H9 (cell line): ENCODE data around the gene MYBBP1A. TPM values are rescaled to one million over a fixed set of nuclear protein-coding genes. Genes with fewer than 3 reads are reported as not detected.

Experiments used
- DNase-seq: peaks from one replicate; pipeline ENCODE4 v3.0.0-alpha.2; 2017
- H2AFZ ChIP-seq: one replicate; pipeline ENCODE4 v1.6.1; 2013; ENCODE audit warnings: mild to moderate bottlenecking, low read length, control low read depth, moderate library complexity
- H2AK5ac ChIP-seq: 2 replicates; pipeline ENCODE4 v1.6.1; 2013; ENCODE audit warnings: low read length, control low read depth, mixed read lengths; ENCODE audit not compliant: insufficient read length
- H2BK120ac ChIP-seq: one replicate; pipeline ENCODE4 v1.6.1; 2013; ENCODE audit warnings: low read depth, mild to moderate bottlenecking, low read length, control low read depth, inconsistent platforms; ENCODE audit not compliant: poor library complexity, severe bottlenecking
- H2BK12ac ChIP-seq: 2 replicates; pipeline ENCODE4 v1.6.1; 2013; ENCODE audit warnings: low read length, control low read depth, mixed read lengths, low read depth; ENCODE audit not compliant: insufficient read length
- H2BK15ac ChIP-seq: 2 replicates; pipeline ENCODE4 v1.6.1; 2013; ENCODE audit warnings: low read depth, low read length, control low read depth
- H2BK20ac ChIP-seq: one replicate; pipeline ENCODE4 v1.6.1; 2013; ENCODE audit warnings: low read depth, mild to moderate bottlenecking, low read length, control low read depth, inconsistent platforms; ENCODE audit not compliant: poor library complexity, severe bottlenecking
- H2BK5ac ChIP-seq: 2 replicates; pipeline ENCODE4 v1.6.1; 2013; ENCODE audit warnings: low read length, control low read depth, mixed read lengths; ENCODE audit not compliant: insufficient read length
- H3K14ac ChIP-seq: 2 replicates; pipeline ENCODE4 v1.6.1; 2013; ENCODE audit warnings: low read length, control low read depth; ENCODE audit not compliant: insufficient read depth
- H3K18ac ChIP-seq: 2 replicates; pipeline ENCODE4 v1.6.1; 2013; ENCODE audit warnings: low read depth, mild to moderate bottlenecking, mixed read lengths, low read length, control low read depth; ENCODE audit not compliant: insufficient read length
- H3K23ac ChIP-seq: 2 replicates; pipeline ENCODE4 v1.6.1; 2013; ENCODE audit warnings: low read length, control low read depth, mixed read lengths, low read depth; ENCODE audit not compliant: insufficient read length
- H3K23me2 ChIP-seq: 2 replicates; pipeline ENCODE4 v1.6.1; 2013; ENCODE audit warnings: low read depth, mild to moderate bottlenecking, mixed read lengths, low read length, control low read depth; ENCODE audit not compliant: insufficient read length, poor library complexity, severe bottlenecking
- H3K27ac ChIP-seq: 2 replicates; pipeline ENCODE4 v1.5.1; 2013; ENCODE audit warnings: low read length, control low read depth, mixed read lengths, low read depth; ENCODE audit not compliant: insufficient read length
- H3K27me3 ChIP-seq: 2 replicates; pipeline ENCODE4 v1.6.1; 2013; ENCODE audit warnings: low read length, control low read depth, inconsistent platforms; ENCODE audit not compliant: insufficient read depth
- H3K4ac ChIP-seq: 2 replicates; pipeline ENCODE4 v1.6.1; 2013; ENCODE audit warnings: low read depth, mild to moderate bottlenecking, control low read depth, inconsistent platforms, low read length, moderate library complexity
- H3K4me1 ChIP-seq: 2 replicates; pipeline ENCODE4 v1.6.1; 2013; ENCODE audit warnings: low read length, control low read depth, inconsistent platforms; ENCODE audit not compliant: insufficient read depth
- H3K4me2 ChIP-seq: 2 replicates; pipeline ENCODE4 v1.6.1; 2013; ENCODE audit warnings: low read length, control low read depth, mixed read lengths; ENCODE audit not compliant: insufficient read length, insufficient read depth
- H3K56ac ChIP-seq: 2 replicates; pipeline ENCODE4 v1.6.1; 2013; ENCODE audit warnings: low read depth, mild to moderate bottlenecking, mixed read lengths, low read length, control low read depth; ENCODE audit not compliant: insufficient read length
- H3K79me1 ChIP-seq: 2 replicates; pipeline ENCODE4 v1.6.1; 2013; ENCODE audit warnings: low read depth, mild to moderate bottlenecking, moderate library complexity, low read length, control low read depth, inconsistent platforms; ENCODE audit not compliant: insufficient read depth, poor library complexity, severe bottlenecking
- H3K79me2 ChIP-seq: 2 replicates; pipeline ENCODE4 v1.6.1; 2013; ENCODE audit warnings: low read length, control low read depth, inconsistent platforms; ENCODE audit not compliant: insufficient read depth
- H3K9ac ChIP-seq: 2 replicates; pipeline ENCODE4 v1.6.1; 2013; ENCODE audit warnings: low read length, control low read depth, mixed read lengths; ENCODE audit not compliant: insufficient read length; ENCODE audit errors: extremely low read depth
- H3K9me3 ChIP-seq: one replicate; pipeline ENCODE4 v1.6.1; 2013; ENCODE audit warnings: low read depth, low read length, inconsistent platforms; ENCODE audit not compliant: control insufficient read depth
- H3T11ph ChIP-seq: one replicate; pipeline ENCODE4 v1.6.1; 2013; ENCODE audit warnings: mild to moderate bottlenecking, low read length, control low read depth, inconsistent platforms
- H4K20me1 ChIP-seq: one replicate; pipeline ENCODE4 v1.6.1; 2013; ENCODE audit not compliant: control insufficient read depth, insufficient read length, insufficient read depth
- H4K5ac ChIP-seq: 2 replicates; pipeline ENCODE4 v1.6.1; 2013; ENCODE audit warnings: low read depth, mild to moderate bottlenecking, mixed read lengths, low read length, control low read depth; ENCODE audit not compliant: insufficient read length
- H4K8ac ChIP-seq: replicated peaks from 2 replicates; pipeline ENCODE4 v1.6.1; 2013; ENCODE audit warnings: low read length, control low read depth, mixed read lengths, low read depth; ENCODE audit not compliant: insufficient read length
- H4K91ac ChIP-seq: 2 replicates; pipeline ENCODE4 v1.6.1; 2013; ENCODE audit warnings: low read depth, mild to moderate bottlenecking, moderate library complexity, mixed read lengths, low read length, control low read depth; ENCODE audit not compliant: insufficient read length
- H3K27ac Mint-ChIP-seq, 3 experiments: 2 replicates in 2 of 3; 3 replicates in 1 of 3; pipeline ENCODE4 v1.8.0; 2020 to 2021; ENCODE audit warnings: mixed read lengths in 3 of 3, mild to moderate bottlenecking in 1 of 3, moderate library complexity in 1 of 3
- H3K27me3 Mint-ChIP-seq: 2 replicates; pipeline ENCODE4 v1.8.0; 2021; ENCODE audit warnings: low read depth, mild to moderate bottlenecking, moderate library complexity, mixed read lengths
- H3K36me3 Mint-ChIP-seq, 3 experiments: 2 replicates in 2 of 3; 3 replicates in 1 of 3; pipeline ENCODE4 v1.8.0; 2020 to 2021; ENCODE audit warnings: low read depth in 3 of 3, mixed read lengths in 3 of 3; ENCODE audit not compliant: insufficient read depth in 1 of 3
- H3K4me1 Mint-ChIP-seq, 2 experiments: 2 replicates each; pipeline ENCODE4 v1.8.0; 2020; ENCODE audit warnings: mixed read lengths in 2 of 2
- H3K4me3 Mint-ChIP-seq, 2 experiments: 2 replicates in 1 of 2; 3 replicates in 1 of 2; pipeline ENCODE4 v1.8.0; 2020 to 2021; ENCODE audit warnings: mild to moderate bottlenecking in 2 of 2, mixed read lengths in 2 of 2, moderate library complexity in 1 of 2
- H3K9me3 Mint-ChIP-seq, 2 experiments: 2 replicates in 1 of 2; 3 replicates in 1 of 2; pipeline ENCODE4 v1.8.0; 2020; ENCODE audit warnings: mild to moderate bottlenecking in 2 of 2, mixed read lengths in 2 of 2, moderate library complexity in 1 of 2
- WGBS: extraction: QIAGEN DNeasy Blood & Tissue Kit; methylation state at CpG from one replicate; pipeline ENCODE4 v1.1.7; 2013; ENCODE audit warnings: missing lambda C conversion rate, low lambda C conversion rate, mixed read lengths; ENCODE audit not compliant: insufficient read length; ENCODE audit errors: extremely low coverage; 5-methylcytosine and 5-hydroxymethylcytosine counted together
- total RNA-seq: library from RNA; stranded (reverse); gene quantifications from 2 replicates; pipeline ENCODE4 v1.2.1, GENCODE V29; 2021
- TF ChIP-seq, protein P1 (sequence below): fragments of 200-600 bp; sonication (generic); conservative IDR thresholded peaks from 3 replicates; pipeline ENCODE4 v1.8.0; 2021; ENCODE audit warnings: antibody characterized with exemption, mild to moderate bottlenecking

The MYBBP1A gene
- total RNA-seq, 1 experiment from 2014 or later: 181 TPM

DNA sequence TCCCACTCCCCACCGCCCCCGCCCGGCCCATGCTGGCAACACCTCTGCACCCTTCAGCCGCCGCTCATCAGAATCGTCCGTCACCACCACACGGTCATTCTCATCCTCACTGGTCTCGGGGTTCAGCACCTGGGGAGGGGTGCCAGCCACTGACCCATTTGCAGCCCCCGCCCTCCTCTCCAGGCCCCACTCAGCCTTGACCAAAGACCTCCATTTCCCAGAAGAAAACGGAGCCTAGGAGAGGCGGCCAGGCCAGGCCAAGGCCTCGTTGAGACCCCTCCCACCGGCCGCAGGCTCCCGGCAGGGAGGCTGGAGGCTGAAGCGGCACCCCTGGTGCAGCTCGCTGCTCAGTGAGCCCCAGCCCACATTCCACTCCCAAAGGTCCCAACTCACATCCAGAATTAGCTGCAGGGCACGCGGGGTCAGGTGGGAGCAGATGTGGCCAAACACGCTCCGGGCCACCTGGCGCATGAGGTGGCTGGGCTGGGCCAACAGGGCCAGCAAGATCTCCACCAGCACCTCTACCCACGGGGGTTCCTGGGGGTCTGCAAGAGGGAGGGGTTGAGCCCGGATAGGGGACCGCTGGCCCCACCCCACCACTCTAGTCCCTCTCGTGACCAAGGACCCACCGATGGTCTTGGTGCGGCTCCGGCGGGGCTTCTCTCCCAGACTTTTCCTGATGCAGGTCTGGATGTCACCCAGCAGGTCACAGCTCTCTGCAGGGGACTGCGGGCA, 9.8 kb downstream of the MYBBP1A start:
- Histone ChIP-seq H2BK20ac (no peak overlapping the region), H2BK15ac (no peak overlapping the region)
- H3K36me3 Mint-ChIP-seq: peaks cover 34 to 82% (median 70%) of the 10 kb centered on the region in 3 experiments

More for the DNA sequence above, 9.8 kb downstream of the MYBBP1A start:
- Histone ChIP-seq H2BK12ac (no peak overlapping the region), H3K23me2 (no peaks in the 10 kb centered on the region), H4K20me1 (peaks cover 3% of the 10 kb centered on the region), H3T11ph (no peak overlapping the region), H4K5ac (no peak overlapping the region), H3K79me2 (no peaks in the 10 kb centered on the region), H3K27ac (no peak overlapping the region), H4K8ac (no peak overlapping the region), H2AK5ac (no peak overlapping the region), H3K18ac (no peak overlapping the region), H2BK5ac (no peak overlapping the region), H3K23ac (no peak overlapping the region), H3K4me1 (no peaks in the 10 kb centered on the region), H3K4me2 (no peak overlapping the region), H4K91ac (no peak overlapping the region), H3K4ac (no peak overlapping the region), H2AFZ (no peak overlapping the region), H3K9me3 (no peaks in the 10 kb centered on the region), H3K56ac (no peak overlapping the region), H3K14ac (no peak overlapping the region), H2BK120ac (no peak overlapping the region), H3K79me1 (no peaks in the 10 kb centered on the region), H3K27me3 (no peaks in the 10 kb centered on the region), H3K9ac (no peak overlapping the region)
- no peaks in the 10 kb centered on the region for H3K27me3 Mint-ChIP-seq
- TF ChIP-seq, protein P1, sequence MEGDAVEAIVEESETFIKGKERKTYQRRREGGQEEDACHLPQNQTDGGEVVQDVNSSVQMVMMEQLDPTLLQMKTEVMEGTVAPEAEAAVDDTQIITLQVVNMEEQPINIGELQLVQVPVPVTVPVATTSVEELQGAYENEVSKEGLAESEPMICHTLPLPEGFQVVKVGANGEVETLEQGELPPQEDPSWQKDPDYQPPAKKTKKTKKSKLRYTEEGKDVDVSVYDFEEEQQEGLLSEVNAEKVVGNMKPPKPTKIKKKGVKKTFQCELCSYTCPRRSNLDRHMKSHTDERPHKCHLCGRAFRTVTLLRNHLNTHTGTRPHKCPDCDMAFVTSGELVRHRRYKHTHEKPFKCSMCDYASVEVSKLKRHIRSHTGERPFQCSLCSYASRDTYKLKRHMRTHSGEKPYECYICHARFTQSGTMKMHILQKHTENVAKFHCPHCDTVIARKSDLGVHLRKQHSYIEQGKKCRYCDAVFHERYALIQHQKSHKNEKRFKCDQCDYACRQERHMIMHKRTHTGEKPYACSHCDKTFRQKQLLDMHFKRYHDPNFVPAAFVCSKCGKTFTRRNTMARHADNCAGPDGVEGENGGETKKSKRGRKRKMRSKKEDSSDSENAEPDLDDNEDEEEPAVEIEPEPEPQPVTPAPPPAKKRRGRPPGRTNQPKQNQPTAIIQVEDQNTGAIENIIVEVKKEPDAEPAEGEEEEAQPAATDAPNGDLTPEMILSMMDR: no peak
- no CpG with 5 or more reads among the region's 32 CpGs for WGBS
- H3K27ac Mint-ChIP-seq: no peak overlapping the region
- peaks cover 0 to 2% of the 10 kb centered on the region in 2 experiments; a peak in 1 of 4 replicates for H3K4me1 Mint-ChIP-seq
- H3K4me3 Mint-ChIP-seq: no peak overlapping the region; a peak in 1 of 5 replicates
- H3K9me3 Mint-ChIP-seq: no peaks in the 10 kb centered on the region
- DNase-seq: no peak
